Measurements from ENCODE around the gene SCNN1G.

DNA sequence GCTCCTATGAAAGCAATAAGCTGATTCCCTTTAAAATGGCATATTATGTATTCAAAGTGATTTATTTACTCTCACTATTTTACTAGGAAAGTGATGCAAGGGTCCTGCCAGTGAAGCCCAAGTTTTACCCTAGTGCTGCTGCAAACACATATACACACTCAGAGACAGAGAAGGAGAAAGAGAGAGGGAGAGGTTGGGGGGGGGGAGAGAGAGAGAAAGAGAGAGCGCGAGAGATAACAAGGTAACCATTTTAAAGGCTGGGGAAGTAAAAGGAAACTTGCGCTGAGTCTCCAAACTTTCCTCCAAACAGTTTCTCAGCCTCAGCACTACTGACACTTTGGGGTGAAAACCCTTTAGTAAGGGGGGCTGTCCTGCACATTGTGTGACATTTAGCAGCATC, 39.2 kb upstream of the SCNN1G start:
- TF ChIP-seq EP300 (IDR thresholded peaks at IDR 0.05): no peak
- TF ChIP-seq, protein P1, sequence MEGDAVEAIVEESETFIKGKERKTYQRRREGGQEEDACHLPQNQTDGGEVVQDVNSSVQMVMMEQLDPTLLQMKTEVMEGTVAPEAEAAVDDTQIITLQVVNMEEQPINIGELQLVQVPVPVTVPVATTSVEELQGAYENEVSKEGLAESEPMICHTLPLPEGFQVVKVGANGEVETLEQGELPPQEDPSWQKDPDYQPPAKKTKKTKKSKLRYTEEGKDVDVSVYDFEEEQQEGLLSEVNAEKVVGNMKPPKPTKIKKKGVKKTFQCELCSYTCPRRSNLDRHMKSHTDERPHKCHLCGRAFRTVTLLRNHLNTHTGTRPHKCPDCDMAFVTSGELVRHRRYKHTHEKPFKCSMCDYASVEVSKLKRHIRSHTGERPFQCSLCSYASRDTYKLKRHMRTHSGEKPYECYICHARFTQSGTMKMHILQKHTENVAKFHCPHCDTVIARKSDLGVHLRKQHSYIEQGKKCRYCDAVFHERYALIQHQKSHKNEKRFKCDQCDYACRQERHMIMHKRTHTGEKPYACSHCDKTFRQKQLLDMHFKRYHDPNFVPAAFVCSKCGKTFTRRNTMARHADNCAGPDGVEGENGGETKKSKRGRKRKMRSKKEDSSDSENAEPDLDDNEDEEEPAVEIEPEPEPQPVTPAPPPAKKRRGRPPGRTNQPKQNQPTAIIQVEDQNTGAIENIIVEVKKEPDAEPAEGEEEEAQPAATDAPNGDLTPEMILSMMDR (IDR thresholded peaks at IDR 0.05): no peak
